Measurements from ENCODE around the gene CABYR.

Gene CABYR

GRCh38 chr18:24138789-24139616, at the start of gene CABYR:
Gene CABYR (plus strand): TSS chr18:24139062. CDS start chr18:24143115, 4,053 bp downstream.
- intact Hi-C loops (cut with DNase I) = no loop called here
- DNase-seq = peak; percentile 74 to 95 (median 90)

- DNase-seq = no peak
- intact Hi-C loops (cut with DNase I) = no loop called here
Measured at GRCh38 chr18:24089076-24089475, 49.8 kb upstream of the CABYR start.

GRCh38 chr18:24089515-24090337, 49.1 kb upstream of the CABYR start:
- intact Hi-C loops (cut with DNase I) = no loop called here

GRCh38 chr18:24090876-24091275, 48.0 kb upstream of the CABYR start:
- intact Hi-C loops (cut with DNase I) = no loop called here
- DNase-seq = no peak

More at GRCh38 chr18:24089515-24090337, 49.1 kb upstream of the CABYR start:
- DNase-seq = no peak

- no peak for DNase-seq
- intact Hi-C loops (cut with DNase I) = no loop called here
Measured at GRCh38 chr18:24094561-24094960, 44.3 kb upstream of the CABYR start.

- DNase-seq = no peak
- intact Hi-C loops (cut with DNase I) = no loop called here
Measured at GRCh38 chr18:24095976-24096375, 42.9 kb upstream of the CABYR start.

GRCh38 chr18:24103320-24104021, 35.4 kb upstream of the CABYR start:
- DNase-seq = no peak
- intact Hi-C loops (cut with DNase I) = no loop called here

- intact Hi-C loops (cut with DNase I) = no loop called here
Measured at GRCh38 chr18:24104486-24104885, 34.4 kb upstream of the CABYR start.

GRCh38 chr18:24108641-24109040, 30.2 kb upstream of the CABYR start:
- DNase-seq = no peak

More at GRCh38 chr18:24104486-24104885, 34.4 kb upstream of the CABYR start:
- no peak for DNase-seq

GRCh38 chr18:24111936-24112335, 26.9 kb upstream of the CABYR start:
- DNase-seq = no peak
- intact Hi-C loops (cut with DNase I) = loop anchor here (10.0 kb wide), 1 partner anchor 287 kb away; no protein-coding TSS in a partner anchor

More at GRCh38 chr18:24108641-24109040, 30.2 kb upstream of the CABYR start:
- intact Hi-C loops (cut with DNase I) = no loop called here

GRCh38 chr18:24112464-24112863, 26.4 kb upstream of the CABYR start:
- DNase-seq = no peak
- intact Hi-C loops (cut with DNase I) = loop anchor here (10.0 kb wide), 1 partner anchor 288 kb away; no protein-coding TSS in a partner anchor

GRCh38 chr18:24112874-24113615, 25.8 kb upstream of the CABYR start:
- intact Hi-C loops (cut with DNase I) = loop anchor here (10.0 kb wide), 1 partner anchor 288 kb away; no protein-coding TSS in a partner anchor
- no peak for DNase-seq

- intact Hi-C loops (cut with DNase I) = loop anchor here (10.0 kb wide), 1 partner anchor 290 kb away; no protein-coding TSS in a partner anchor
- DNase-seq = no peak
Measured at GRCh38 chr18:24114924-24115549, 23.8 kb upstream of the CABYR start.

- no peak for DNase-seq
- intact Hi-C loops (cut with DNase I) = loop anchor here (10.0 kb wide), 1 partner anchor 291 kb away; no protein-coding TSS in a partner anchor
Measured at GRCh38 chr18:24115628-24116027, 23.2 kb upstream of the CABYR start.

GRCh38 chr18:24118750-24119577, 19.9 kb upstream of the CABYR start:
- DNase-seq = peak in 41 of 42 donors; percentile 47 to 90 (median 76)
- intact Hi-C loops (cut with DNase I) = loop anchor here (10.0 kb wide), 1 partner anchor 294 kb away; no protein-coding TSS in a partner anchor

GRCh38 chr18:24120676-24121075, 18.2 kb upstream of the CABYR start:
- DNase-seq = no peak
- intact Hi-C loops (cut with DNase I) = no loop called here

- no peak for DNase-seq
- intact Hi-C loops (cut with DNase I) = no loop called here
Measured at GRCh38 chr18:24121625-24122024, 17.2 kb upstream of the CABYR start.

Measured in head of caudate nucleus (tissue), 42 donors.